Activated naive CD4-positive, alpha-beta T cell treated with anti-CD3 and anti-CD28 coated beads, Interleukin-2, amount 50 U/mL, for 72 hours (primary cell): ENCODE results near the gene NACC1. TPM values are rescaled to one million over a fixed set of nuclear protein-coding genes. Genes with fewer than 3 reads are reported as not detected.
"Not testable (repeated sequence)": the region's sequence is repeated elsewhere in the genome, so short reads cannot be mapped to it uniquely, and the experiment has no call there.

ENCODE experiments used
- ATAC-seq, 2 donors: fragments of 150-1000 bp; cut with Tn5 transposase; 2 replicates each; pipeline ENCODE4 v1.10.0; 2021; ENCODE audit warnings: mild to moderate bottlenecking in 2 of 2, moderate library complexity in 2 of 2
- DNase-seq, 2 donors: peaks; one replicate each; pipeline ENCODE4 v3.0.0; 2021 to 2022; ENCODE audit warnings: low spot score in 2 of 2
- H3K27ac Mint-ChIP-seq, 2 donors: one replicate each; pipeline ENCODE4 v1.8.0; 2022; ENCODE audit warnings: mild to moderate bottlenecking in 2 of 2, mixed read lengths in 2 of 2
- H3K36me3 Mint-ChIP-seq, 2 donors: one replicate each; pipeline ENCODE4 v1.8.0; 2022; ENCODE audit warnings: mixed read lengths in 2 of 2
- H3K9me3 Mint-ChIP-seq, 2 donors: one replicate each; pipeline ENCODE4 v1.8.0; 2022; ENCODE audit warnings: mixed read lengths in 2 of 2
- total RNA-seq, 2 donors: library from RNA; stranded (reverse); gene quantifications; one replicate each; pipeline ENCODE4 v1.2.3, GENCODE V29; 2022

NACC1 gene
- total RNA-seq, 2 donors from 2014 or later, result 56.0 to 67.0 TPM

GRCh38 chr19:13146763-13147563 is 28.9 kb downstream of the NACC1 start:
- ATAC-seq, result no peak
- H3K27ac Mint-ChIP-seq, result no peak overlapping the region
- H3K9me3 Mint-ChIP-seq, result no peaks in the 10 kb centered on the region
- H3K36me3 Mint-ChIP-seq, result peaks cover 18 to 27% of the 10 kb centered on the region in 2 donors
- no peak for DNase-seq

GRCh38 chr19:13149173-13149627 is 31.1 kb downstream of the NACC1 start:
- peak overlapping the region; percentile 65 to 97 for H3K27ac Mint-ChIP-seq
- not testable (repeated sequence) for ATAC-seq, H3K9me3 Mint-ChIP-seq, DNase-seq
- H3K36me3 Mint-ChIP-seq, result peaks cover 40 to 46% of the 10 kb centered on the region in 2 donors

GRCh38 chr19:13149628-13150186 is 31.6 kb downstream of the NACC1 start:
- no peaks in the 10 kb centered on the region for H3K9me3 Mint-ChIP-seq
- peaks cover 45 to 51% of the 10 kb centered on the region in 2 donors for H3K36me3 Mint-ChIP-seq
- DNase-seq, result peak in 1 of 2 donors; percentile 47
- peak overlapping the region; percentile 97 to 98 for H3K27ac Mint-ChIP-seq
- peak in 1 of 2 donors; percentile 2 for ATAC-seq

DNA sequence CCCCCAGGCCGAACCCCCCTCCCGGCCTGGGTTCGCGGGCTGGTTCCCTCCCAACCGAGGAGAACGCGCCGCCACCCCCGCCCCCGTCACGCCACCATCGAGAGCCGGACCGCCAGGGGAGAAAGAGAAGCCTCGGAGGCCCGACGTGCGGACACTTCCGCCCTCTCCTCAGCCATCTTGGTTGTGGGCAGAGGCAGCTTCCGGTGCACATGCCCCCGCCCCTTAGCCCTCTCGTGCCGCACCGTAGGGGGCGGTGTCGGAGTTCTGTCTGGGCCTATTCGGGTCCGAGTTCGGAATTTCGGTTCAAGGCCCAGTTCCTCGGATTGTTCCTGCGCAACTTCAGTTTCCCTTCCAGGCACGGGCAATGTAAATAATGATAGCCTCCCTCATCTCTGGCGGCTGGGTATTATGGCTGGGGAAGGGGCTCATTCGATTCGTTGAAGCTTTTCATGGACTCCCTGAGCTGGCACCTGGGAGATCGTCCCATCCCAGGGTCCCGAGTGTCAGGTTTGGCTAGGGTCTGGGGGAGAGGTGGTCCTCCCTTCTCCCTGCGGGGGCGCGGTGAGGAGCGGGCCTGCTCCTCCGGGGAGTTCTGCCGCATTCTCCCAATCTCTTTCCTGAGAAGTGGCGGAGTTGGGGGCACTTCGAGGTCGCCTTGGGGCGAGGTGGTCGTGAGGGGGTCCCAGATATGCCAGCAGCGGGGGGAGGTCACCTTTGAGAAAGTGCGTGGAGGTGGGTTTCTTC is 32.3 kb downstream of the NACC1 start, which contains the start of the genes IER2 and STX10:
Gene IER2, plus strand, starts transcription at position 225 of the 744 bp plus-strand sequence. CDS start 2,776 bp downstream, outside the sequence.
Gene STX10, minus strand, starts transcription at position 189 of the 744 bp plus-strand sequence. CDS start 202 bp downstream, outside the sequence.
- peak within 1 kb of the TSS; percentile 97 to 98 for H3K27ac Mint-ChIP-seq
- H3K36me3 Mint-ChIP-seq, result peaks cover 50 to 57% of the 10 kb centered on the region in 2 donors
- peak; percentile 51 to 56 for ATAC-seq
- peak; percentile 90 to 92 for DNase-seq
- no peaks in the 10 kb centered on the region for H3K9me3 Mint-ChIP-seq

- ATAC-seq (peak in 1 of 2 donors; percentile 5), DNase-seq (peak in 1 of 2 donors; percentile 31)
- H3K36me3 Mint-ChIP-seq, result peaks cover 50 to 57% of the 10 kb centered on the region in 2 donors
- peak overlapping the region; percentile 97 to 98 for H3K27ac Mint-ChIP-seq
- H3K9me3 Mint-ChIP-seq, result no peaks in the 10 kb centered on the region
Observed at GRCh38 chr19:13150931-13151604, 33.0 kb downstream of the NACC1 start.

- Mint-ChIP-seq H3K9me3 (no peaks in the 10 kb centered on the region), H3K36me3 (peaks cover 50 to 57% of the 10 kb centered on the region in 2 donors), H3K27ac (peak overlapping the region; percentile 97 to 100)
- ATAC-seq (peak; percentile 57 to 61), DNase-seq (peak; percentile 91 to 97)
Observed at GRCh38 chr19:13151605-13152355, 33.7 kb downstream of the NACC1 start.

GRCh38 chr19:13152356-13152973 is 34.4 kb downstream of the NACC1 start:
- DNase-seq (peak in 1 of 2 donors; percentile 62), ATAC-seq (peak; percentile 3 to 23)
- Mint-ChIP-seq H3K36me3 (peaks cover 50 to 57% of the 10 kb centered on the region in 2 donors), H3K27ac (peak overlapping the region; percentile 97 to 100), H3K9me3 (no peaks in the 10 kb centered on the region)

DNA sequence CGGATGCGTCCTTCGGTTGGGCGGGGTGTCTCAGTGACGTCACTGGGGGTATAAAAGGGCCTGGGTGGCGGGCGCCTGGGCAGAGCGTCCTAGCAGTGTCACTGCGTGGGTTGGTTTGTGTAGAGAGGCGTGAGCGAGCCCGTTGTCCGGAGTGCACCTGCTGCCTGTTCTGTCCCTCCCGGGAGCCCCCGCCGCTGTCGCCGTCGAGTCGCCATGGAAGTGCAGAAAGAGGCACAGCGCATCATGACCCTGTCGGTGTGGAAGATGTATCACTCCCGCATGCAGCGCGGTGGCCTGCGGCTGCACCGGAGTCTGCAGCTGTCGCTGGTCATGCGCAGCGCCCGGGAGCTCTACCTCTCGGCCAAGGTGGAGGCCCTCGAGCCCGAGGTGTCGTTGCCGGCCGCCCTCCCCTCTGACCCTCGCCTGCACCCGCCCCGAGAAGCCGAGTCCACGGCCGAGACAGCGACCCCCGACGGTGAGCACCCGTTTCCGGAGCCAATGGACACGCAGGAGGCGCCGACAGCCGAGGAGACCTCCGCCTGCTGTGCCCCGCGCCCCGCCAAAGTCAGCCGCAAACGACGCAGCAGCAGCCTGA is 35.0 kb downstream of the NACC1 start:
- DNase-seq (peak; percentile 97 to 99), ATAC-seq (peak; percentile 35 to 41)
- no peaks in the 10 kb centered on the region for H3K9me3 Mint-ChIP-seq
- peaks cover 50 to 57% of the 10 kb centered on the region in 2 donors for H3K36me3 Mint-ChIP-seq
- H3K27ac Mint-ChIP-seq, result peak overlapping the region; percentile 97 to 100

GRCh38 chr19:13153569-13154240 is 35.6 kb downstream of the NACC1 start:
- no peak for ATAC-seq
- Mint-ChIP-seq H3K9me3 (no peaks in the 10 kb centered on the region), H3K27ac (peak overlapping the region; percentile 97 to 100), H3K36me3 (peaks cover 50 to 55% of the 10 kb centered on the region in 2 donors)
- peak in 1 of 2 donors; percentile 36 for DNase-seq

DNA sequence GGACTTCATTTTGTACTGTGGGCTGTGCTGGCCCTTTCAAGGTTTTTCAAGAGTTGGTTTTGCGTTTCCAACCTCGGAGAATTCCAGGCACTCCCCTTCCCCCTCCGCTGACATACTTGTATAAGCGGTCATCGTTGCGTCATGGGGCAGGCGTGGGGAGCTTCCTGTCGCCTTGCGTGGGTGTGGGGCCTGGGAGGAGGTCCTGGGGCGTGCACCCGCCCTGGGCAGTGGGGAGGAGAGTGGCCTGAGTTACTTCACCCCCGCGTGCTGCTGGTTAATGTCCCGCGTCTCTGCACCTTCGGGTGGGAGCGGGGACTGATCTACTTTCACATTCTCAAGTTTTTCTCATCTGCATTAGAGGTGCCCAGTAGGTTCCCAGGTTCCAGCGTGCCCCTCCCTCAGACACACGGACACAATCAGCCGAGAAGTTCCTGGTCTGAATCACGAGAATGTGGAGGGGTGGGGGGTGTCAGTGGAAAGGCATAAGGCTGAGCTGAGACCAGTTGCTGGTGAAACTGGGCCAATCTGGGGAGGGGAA is 36.2 kb downstream of the NACC1 start:
- peak in 1 of 2 donors; percentile 2 for ATAC-seq
- peaks cover 49% of the 10 kb centered on the region in 2 donors for H3K36me3 Mint-ChIP-seq
- DNase-seq, result peak; percentile 53 to 80
- H3K9me3 Mint-ChIP-seq, result no peaks in the 10 kb centered on the region
- H3K27ac Mint-ChIP-seq, result peak overlapping the region; percentile 97 to 99

DNA sequence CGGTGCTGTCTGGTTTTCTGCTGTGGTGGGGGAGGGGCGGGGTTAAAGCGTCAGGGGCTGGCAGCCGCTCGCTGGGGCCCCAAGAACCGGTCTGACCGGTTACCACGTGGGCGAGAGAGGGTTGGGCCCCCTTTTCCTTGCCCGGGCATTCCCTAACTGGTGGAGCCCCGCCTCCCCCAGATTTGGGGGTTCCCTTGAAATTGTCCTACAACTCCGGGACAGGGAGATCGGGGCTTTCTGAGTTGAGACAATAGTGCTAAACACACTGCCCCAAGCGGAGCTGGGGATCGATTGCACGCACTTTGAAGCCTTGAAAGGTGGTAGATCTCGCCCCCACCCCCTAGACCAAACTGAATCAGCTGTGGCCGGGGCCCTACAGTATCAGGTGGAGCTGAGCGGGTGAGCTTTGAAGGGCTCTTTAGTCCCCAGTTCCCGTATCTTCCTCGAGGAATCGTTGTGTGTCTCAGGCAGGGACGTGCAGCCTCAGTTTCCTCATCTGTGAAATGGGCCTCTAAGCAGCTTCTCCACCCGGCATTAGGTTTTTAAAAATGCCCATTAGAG is 36.9 kb downstream of the NACC1 start:
- ATAC-seq (peak; percentile 33 to 39), DNase-seq (peak; percentile 75 to 88)
- peak overlapping the region; percentile 97 to 99 for H3K27ac Mint-ChIP-seq
- H3K9me3 Mint-ChIP-seq, result no peaks in the 10 kb centered on the region
- peaks cover 45% of the 10 kb centered on the region in 2 donors for H3K36me3 Mint-ChIP-seq

GRCh38 chr19:13155472-13156359 is 37.7 kb downstream of the NACC1 start:
- peak; percentile 54 to 86 for DNase-seq
- H3K27ac Mint-ChIP-seq, result peak overlapping the region; percentile 97 to 99
- peaks cover 38 to 39% of the 10 kb centered on the region in 2 donors for H3K36me3 Mint-ChIP-seq
- ATAC-seq, result peak; percentile 4 to 5
- no peaks in the 10 kb centered on the region for H3K9me3 Mint-ChIP-seq

- Mint-ChIP-seq H3K9me3 (no peaks in the 10 kb centered on the region), H3K27ac (no peak overlapping the region), H3K36me3 (peaks cover 5 to 6% of the 10 kb centered on the region in 2 donors)
- DNase-seq (no peak), ATAC-seq (no peak)
Observed at GRCh38 chr19:13159713-13160112, 41.6 kb downstream of the NACC1 start.
